ENCODE measurements around the gene APOBEC3C. TPM values are rescaled to one million over a fixed set of nuclear protein-coding genes. Genes with fewer than 3 reads are reported as not detected.

APOBEC3C gene
- total RNA-seq, result 10 to 100 TPM; 82.2 to 82.6 TPM

DNA sequence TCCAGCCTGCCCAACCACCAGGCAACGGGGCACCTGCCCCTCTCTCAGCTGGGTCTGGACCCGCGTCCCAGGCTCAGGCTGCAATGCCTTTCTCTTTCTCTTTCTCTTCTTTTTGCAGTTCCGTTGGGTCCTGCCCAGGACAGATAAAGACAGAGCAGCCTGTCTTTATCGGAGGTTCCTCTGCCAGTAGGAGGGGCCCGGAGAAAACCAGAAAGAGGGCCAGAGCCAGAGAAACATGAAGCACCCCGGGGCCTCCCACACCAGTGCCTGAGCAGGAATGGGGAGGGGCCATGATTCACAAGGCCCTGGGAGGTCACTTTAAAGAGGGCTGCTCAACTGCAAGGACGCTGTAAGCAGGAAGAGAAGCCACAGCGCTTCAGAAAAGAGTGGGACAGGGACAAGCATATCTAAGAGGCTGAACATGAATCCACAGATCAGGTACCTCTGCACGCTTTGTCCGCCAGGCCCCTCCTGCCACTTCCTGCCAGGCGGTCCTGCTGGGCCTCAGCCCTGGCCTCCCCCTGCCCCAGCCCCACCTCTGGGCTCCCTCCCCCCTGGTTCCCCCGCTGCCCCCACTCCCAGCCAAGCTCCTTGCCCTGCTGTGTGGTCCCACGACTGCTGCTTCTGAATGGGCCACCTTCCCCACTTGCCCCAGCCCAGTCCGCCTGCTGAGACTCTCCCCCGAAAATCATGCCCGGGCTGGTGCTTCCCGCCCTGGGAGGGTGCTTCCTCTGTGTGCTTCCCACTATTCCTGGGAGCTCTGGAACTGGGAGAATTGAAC is at the start of gene APOBEC3C:
Gene APOBEC3C (plus strand): TSS at position 316 of the 781 bp plus-strand sequence. CDS start 106 bp downstream, at position 422.
- Mint-ChIP-seq H3K4me1 (ENCODE audit: low read depth) (peaks cover 27% of the 10 kb centered on the region), H3K9me3 (no peaks in the 10 kb centered on the region), H3K27ac (peak within 1 kb of the TSS; percentile 97), H3K36me3 (ENCODE audit: low read depth) (peaks cover 18% of the 10 kb centered on the region), H3K27me3 (no peaks in the 10 kb centered on the region), H3K4me3 (peak within 1 kb of the TSS; percentile 99)
- ATAC-seq (peak; percentile 97), DNase-seq (peak; percentile 93)
- no peak for TF ChIP-seq CTCF (IDR thresholded peaks at IDR 0.05)
- CTCF ChIA-PET, result interaction anchor here (0.9 to 1.5 kb wide), 4 partner anchors 8 to 248 kb away, joined by 3 to 6 read pairs (median 4); no protein-coding TSS in a partner anchor
- intact Hi-C loops (cut with micrococcal nuclease), result no loop called here
- POLR2A ChIA-PET, result interaction anchor here (0.7 to 1.4 kb wide), 2 partner anchors 11 to 23 kb away, joined by 3 read pairs; no protein-coding TSS in a partner anchor

DNA sequence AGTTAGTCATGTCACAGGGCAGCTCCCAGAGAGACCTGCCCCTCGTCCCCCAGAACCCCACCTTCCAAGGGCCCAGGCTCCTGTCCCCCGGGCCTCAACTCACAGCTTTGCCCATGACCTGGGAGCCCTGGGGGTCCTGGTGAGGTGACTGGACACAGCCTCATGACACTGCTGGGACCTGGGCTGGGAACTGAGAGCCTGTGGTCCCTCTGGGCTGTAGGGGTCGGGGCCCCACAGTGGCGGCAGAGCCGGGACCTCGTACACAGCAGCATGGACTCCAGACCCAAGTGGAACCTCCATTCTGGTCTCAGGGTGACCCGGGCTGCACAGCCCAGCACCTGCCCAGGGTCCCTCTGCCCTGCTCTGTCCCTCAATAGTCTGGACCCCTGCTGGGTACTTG is 49.8 kb upstream of the APOBEC3C start:
- no peak for ATAC-seq
- ChIA-PET POLR2A (no interaction called here), CTCF (interaction anchor here (1.0 kb wide), 1 partner anchor 9 kb away, joined by 4 read pairs; no protein-coding TSS in a partner anchor)
- peaks cover 11% of the 10 kb centered on the region for H3K27me3 Mint-ChIP-seq
- peaks cover 5% of the 10 kb centered on the region for H3K4me1 Mint-ChIP-seq (ENCODE audit: low read depth)
- H3K36me3 Mint-ChIP-seq (ENCODE audit: low read depth), result no peaks in the 10 kb centered on the region
- intact Hi-C loops (cut with micrococcal nuclease), result no loop called here
- no peaks in the 10 kb centered on the region for H3K9me3 Mint-ChIP-seq
- DNase-seq, result no peak
- no peak for TF ChIP-seq CTCF (IDR thresholded peaks at IDR 0.05)
- H3K4me3 Mint-ChIP-seq, result no peak overlapping the region
- no peak overlapping the region for H3K27ac Mint-ChIP-seq

GRCh38 chr22:38964989-38965388 is 49.1 kb upstream of the APOBEC3C start:
- Mint-ChIP-seq H3K9me3 (no peaks in the 10 kb centered on the region), H3K4me3 (no peak overlapping the region), H3K4me1 (ENCODE audit: low read depth) (peaks cover 5% of the 10 kb centered on the region), H3K27me3 (peaks cover 14% of the 10 kb centered on the region), H3K27ac (no peak overlapping the region), H3K36me3 (ENCODE audit: low read depth) (no peaks in the 10 kb centered on the region)
- DNase-seq (no peak), ATAC-seq (no peak)
- no peak for TF ChIP-seq CTCF (IDR thresholded peaks at IDR 0.05)
- POLR2A ChIA-PET, result no interaction called here
- intact Hi-C loops (cut with micrococcal nuclease), result no loop called here
- CTCF ChIA-PET, result no interaction called here

- ATAC-seq (no peak), DNase-seq (no peak)
- CTCF ChIA-PET, result no interaction called here
- peaks cover 5% of the 10 kb centered on the region for H3K4me1 Mint-ChIP-seq (ENCODE audit: low read depth)
- peaks cover 18% of the 10 kb centered on the region for H3K27me3 Mint-ChIP-seq
- POLR2A ChIA-PET, result interaction anchor here (1.0 kb wide), 1 partner anchor 26 kb away, joined by 3 read pairs; no protein-coding TSS in a partner anchor
- no peaks in the 10 kb centered on the region for H3K36me3 Mint-ChIP-seq (ENCODE audit: low read depth)
- H3K27ac Mint-ChIP-seq, result no peak overlapping the region
- H3K4me3 Mint-ChIP-seq, result no peak overlapping the region
- intact Hi-C loops (cut with micrococcal nuclease), result no loop called here
- no peaks in the 10 kb centered on the region for H3K9me3 Mint-ChIP-seq
- no peak for TF ChIP-seq CTCF (IDR thresholded peaks at IDR 0.05)
Measured at GRCh38 chr22:38965614-38966379, 48.3 kb upstream of the APOBEC3C start.

- ATAC-seq (no peak), DNase-seq (no peak)
- no peak overlapping the region for H3K27ac Mint-ChIP-seq
- TF ChIP-seq CTCF (IDR thresholded peaks at IDR 0.05), result no peak
- intact Hi-C loops (cut with micrococcal nuclease), result no loop called here
- no peak overlapping the region for H3K4me3 Mint-ChIP-seq
- ChIA-PET POLR2A (interaction anchor here (1.0 kb wide), 1 partner anchor 27 kb away, joined by 3 read pairs; no protein-coding TSS in a partner anchor), CTCF (interaction anchor here (0.9 kb wide), 1 partner anchor 39 kb away, joined by 3 read pairs; no protein-coding TSS in a partner anchor)
- H3K36me3 Mint-ChIP-seq (ENCODE audit: low read depth), result no peaks in the 10 kb centered on the region
- peaks cover 21% of the 10 kb centered on the region for H3K27me3 Mint-ChIP-seq
- H3K4me1 Mint-ChIP-seq (ENCODE audit: low read depth), result peaks cover 5% of the 10 kb centered on the region
- H3K9me3 Mint-ChIP-seq, result no peaks in the 10 kb centered on the region
Measured at GRCh38 chr22:38966380-38966702, 47.7 kb upstream of the APOBEC3C start.
